Gastrocnemius medialis (tissue), 4 donors: Measurements from ENCODE around the gene NCK2.

Experiments
- POLR2A ChIP-seq, 2 donors: fragments of 450-650 bp; IDR thresholded peaks; one replicate each; pipeline ENCODE4 v1.6.1; 2017; ENCODE audit warnings: antibody characterized with exemption in 2 of 2, mild to moderate bottlenecking in 2 of 2, moderate library complexity in 2 of 2
- TF ChIP-seq, protein P1 (sequence below), 5 experiments: fragments of 450-650 bp in 3 of 5; fragments of 200-600 bp in 2 of 5; sonication (generic) in 2 of 5; IDR thresholded peaks in 4 of 5; conservative IDR thresholded peaks in 1 of 5; 1 replicate in 4 of 5; 2 replicates in 1 of 5; pipeline ENCODE4 v1.5.1; 2016 to 2019; ENCODE audit warnings: antibody characterized with exemption in 5 of 5, mild to moderate bottlenecking in 3 of 5, moderate library complexity in 3 of 5

DNA sequence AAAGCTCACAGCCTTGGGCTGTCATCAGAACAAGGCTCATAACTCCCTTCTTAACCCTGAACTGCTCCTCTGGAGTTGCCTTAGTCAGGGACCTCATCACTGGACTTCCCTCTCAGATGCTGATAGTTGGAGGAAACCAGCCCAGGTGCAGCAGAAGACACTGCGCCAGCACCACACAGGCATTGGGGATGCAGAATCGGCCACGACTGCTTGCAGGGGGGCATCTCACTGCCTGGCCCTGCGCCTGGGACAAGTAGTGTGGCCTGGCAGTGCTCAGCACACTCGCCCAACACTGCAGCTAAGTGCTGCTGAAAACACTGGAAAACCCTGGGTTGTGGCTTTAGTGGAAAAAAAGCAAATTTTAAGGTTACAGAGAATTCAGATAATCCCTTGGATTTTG lies 68.7 kb downstream of the NCK2 start:
- TF ChIP-seq, protein P1, sequence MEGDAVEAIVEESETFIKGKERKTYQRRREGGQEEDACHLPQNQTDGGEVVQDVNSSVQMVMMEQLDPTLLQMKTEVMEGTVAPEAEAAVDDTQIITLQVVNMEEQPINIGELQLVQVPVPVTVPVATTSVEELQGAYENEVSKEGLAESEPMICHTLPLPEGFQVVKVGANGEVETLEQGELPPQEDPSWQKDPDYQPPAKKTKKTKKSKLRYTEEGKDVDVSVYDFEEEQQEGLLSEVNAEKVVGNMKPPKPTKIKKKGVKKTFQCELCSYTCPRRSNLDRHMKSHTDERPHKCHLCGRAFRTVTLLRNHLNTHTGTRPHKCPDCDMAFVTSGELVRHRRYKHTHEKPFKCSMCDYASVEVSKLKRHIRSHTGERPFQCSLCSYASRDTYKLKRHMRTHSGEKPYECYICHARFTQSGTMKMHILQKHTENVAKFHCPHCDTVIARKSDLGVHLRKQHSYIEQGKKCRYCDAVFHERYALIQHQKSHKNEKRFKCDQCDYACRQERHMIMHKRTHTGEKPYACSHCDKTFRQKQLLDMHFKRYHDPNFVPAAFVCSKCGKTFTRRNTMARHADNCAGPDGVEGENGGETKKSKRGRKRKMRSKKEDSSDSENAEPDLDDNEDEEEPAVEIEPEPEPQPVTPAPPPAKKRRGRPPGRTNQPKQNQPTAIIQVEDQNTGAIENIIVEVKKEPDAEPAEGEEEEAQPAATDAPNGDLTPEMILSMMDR (IDR thresholded peaks at IDR 0.05 in 4 of 5, conservative IDR thresholded peaks at IDR 0.05 in 1 of 5): no peak
- no peak for TF ChIP-seq POLR2A (IDR thresholded peaks at IDR 0.05)
